ENCODE data around the gene SLFN12L. TPM values are rescaled to one million over a fixed set of nuclear protein-coding genes. Genes with fewer than 3 reads are reported as not detected.

The SLFN12L gene
- total and polyA plus RNA-seq, 3 donors from 2014 or later: 0.69 to 1.4 (median 1.0) TPM

DNA sequence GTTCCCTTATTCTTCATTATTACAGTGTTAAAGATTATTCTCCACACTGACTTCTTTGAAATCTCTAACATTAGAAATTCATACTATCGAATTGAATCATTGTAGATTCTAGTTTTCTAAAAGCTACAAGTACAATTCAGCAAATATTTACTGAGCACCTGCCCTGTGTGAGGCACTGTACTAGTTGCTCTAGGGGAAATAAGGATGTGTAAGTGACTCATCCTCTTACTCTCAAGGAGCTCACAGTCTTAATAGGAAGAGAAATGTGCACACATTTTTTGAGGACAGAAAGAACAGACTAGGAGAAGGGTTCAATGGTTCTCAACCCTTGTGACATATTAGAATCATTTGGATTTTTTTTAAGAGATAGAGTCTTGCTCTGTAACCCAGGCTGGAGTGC, 7.7 kb upstream of the SLFN12L start:
- Histone ChIP-seq H3K9me3 (no peaks in the 10 kb centered on the region), H3K27me3 (no peaks in the 10 kb centered on the region), H3K4me1 (no peaks in the 10 kb centered on the region), H3K27ac (no peak overlapping the region), H3K4me3 (no peak overlapping the region), H3K36me3 (ENCODE audit: low read depth, missing control alignments) (no peaks in the 10 kb centered on the region)
- WGBS, 2 donors: 85 to 86% methylated on average over 1 of the region's 1 CpG
- TF ChIP-seq, protein P1, sequence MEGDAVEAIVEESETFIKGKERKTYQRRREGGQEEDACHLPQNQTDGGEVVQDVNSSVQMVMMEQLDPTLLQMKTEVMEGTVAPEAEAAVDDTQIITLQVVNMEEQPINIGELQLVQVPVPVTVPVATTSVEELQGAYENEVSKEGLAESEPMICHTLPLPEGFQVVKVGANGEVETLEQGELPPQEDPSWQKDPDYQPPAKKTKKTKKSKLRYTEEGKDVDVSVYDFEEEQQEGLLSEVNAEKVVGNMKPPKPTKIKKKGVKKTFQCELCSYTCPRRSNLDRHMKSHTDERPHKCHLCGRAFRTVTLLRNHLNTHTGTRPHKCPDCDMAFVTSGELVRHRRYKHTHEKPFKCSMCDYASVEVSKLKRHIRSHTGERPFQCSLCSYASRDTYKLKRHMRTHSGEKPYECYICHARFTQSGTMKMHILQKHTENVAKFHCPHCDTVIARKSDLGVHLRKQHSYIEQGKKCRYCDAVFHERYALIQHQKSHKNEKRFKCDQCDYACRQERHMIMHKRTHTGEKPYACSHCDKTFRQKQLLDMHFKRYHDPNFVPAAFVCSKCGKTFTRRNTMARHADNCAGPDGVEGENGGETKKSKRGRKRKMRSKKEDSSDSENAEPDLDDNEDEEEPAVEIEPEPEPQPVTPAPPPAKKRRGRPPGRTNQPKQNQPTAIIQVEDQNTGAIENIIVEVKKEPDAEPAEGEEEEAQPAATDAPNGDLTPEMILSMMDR (IDR thresholded peaks at IDR 0.05): no peak
- TF ChIP-seq POLR2A (IDR thresholded peaks at IDR 0.05): no peak
- intact Hi-C loops (cut with DNase I; ENCODE audit: low total_unique reads): no loop called here
- no peak for DNase-seq

DNA sequence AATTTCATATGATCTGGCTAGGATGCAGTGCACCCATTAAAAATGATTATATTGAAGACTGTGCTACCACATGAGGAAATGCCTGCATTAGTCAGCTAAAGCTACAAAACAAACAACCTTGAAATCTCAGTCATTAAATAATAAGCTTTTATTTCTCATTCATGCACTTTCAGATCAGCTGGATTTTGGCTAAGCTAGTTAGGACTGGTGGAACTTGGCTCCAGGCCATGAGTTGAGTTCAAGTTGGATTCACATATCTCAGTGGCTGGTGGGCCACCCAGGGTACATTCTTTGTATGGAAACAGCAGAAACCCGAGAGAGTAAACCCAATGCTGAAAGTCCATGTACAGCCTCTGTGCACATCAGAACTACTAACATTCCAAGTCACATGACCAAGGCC, 6.4 kb upstream of the SLFN12L start:
- intact Hi-C loops (cut with DNase I; ENCODE audit: low total_unique reads): no loop called here
- WGBS, 2 donors: 46 to 86% methylated on average over 1 of the region's 1 CpG
- no peaks in the 10 kb centered on the region for H3K27me3 ChIP-seq

DNA sequence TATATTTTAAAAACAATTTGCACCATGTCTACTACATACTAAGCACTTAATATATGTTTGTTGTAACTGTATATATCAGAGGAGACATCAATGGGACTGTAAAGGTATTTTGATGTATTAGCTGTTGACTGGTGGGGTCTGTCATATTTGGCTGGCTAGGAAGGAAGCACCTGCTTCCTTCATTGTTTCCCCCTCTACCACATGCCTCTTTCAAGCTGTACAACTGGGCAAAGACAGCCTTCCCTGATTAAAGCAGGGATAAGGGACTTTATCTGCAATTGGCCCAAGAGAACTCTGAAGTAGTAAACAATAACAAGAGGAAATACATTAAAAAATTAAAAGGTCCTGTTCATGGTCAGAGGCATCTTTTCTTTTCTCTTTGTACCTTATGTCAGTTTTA, 5.5 kb upstream of the SLFN12L start:
- Histone ChIP-seq H3K4me3 (no peak overlapping the region), H3K4me1 (peaks cover 8% of the 10 kb centered on the region), H3K27ac (no peak overlapping the region), H3K36me3 (ENCODE audit: low read depth, missing control alignments) (no peaks in the 10 kb centered on the region), H3K27me3 (no peaks in the 10 kb centered on the region), H3K9me3 (no peaks in the 10 kb centered on the region)
- intact Hi-C loops (cut with DNase I; ENCODE audit: low total_unique reads): no loop called here
- no peak for DNase-seq
- no peak for TF ChIP-seq POLR2A (IDR thresholded peaks at IDR 0.05)
- TF ChIP-seq, protein P1 (IDR thresholded peaks at IDR 0.05): no peak

More for the DNA sequence above, 6.4 kb upstream of the SLFN12L start:
- DNase-seq: no peak
- TF ChIP-seq POLR2A (IDR thresholded peaks at IDR 0.05): no peak
- TF ChIP-seq, protein P1 (IDR thresholded peaks at IDR 0.05): no peak
- Histone ChIP-seq H3K4me1 (peaks cover under 1% of the 10 kb centered on the region), H3K4me3 (no peak overlapping the region), H3K27ac (no peak overlapping the region), H3K36me3 (ENCODE audit: low read depth, missing control alignments) (no peaks in the 10 kb centered on the region), H3K9me3 (no peaks in the 10 kb centered on the region)

DNA sequence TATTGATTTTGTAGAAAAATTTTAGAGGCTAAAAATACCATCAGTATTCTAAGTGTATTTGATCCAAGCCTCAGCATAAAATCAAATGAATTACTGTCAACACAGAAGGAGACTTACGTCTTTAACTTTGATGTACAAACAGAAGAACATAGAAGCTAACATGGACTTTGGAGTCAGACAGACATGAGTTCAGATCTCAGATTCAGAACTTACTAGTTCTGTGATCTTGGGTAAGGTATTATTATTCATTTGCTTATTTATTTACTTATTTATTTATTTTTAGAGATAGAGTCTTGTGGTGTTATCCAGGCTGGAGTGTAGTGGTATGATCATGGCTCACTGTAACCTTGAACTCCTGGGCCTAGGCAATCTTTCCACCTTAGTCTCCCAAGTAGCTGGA, 4.0 kb upstream of the SLFN12L start:
- peaks cover 18% of the 10 kb centered on the region for H3K4me1 ChIP-seq
- intact Hi-C loops (cut with DNase I; ENCODE audit: low total_unique reads): no loop called here
- H3K27me3 ChIP-seq: no peaks in the 10 kb centered on the region
- no peaks in the 10 kb centered on the region for H3K36me3 ChIP-seq (ENCODE audit: low read depth, missing control alignments)
- no peak for DNase-seq
- 70 to 75% methylated on average over 1 of the region's 1 CpG for WGBS, 2 donors
- no peaks in the 10 kb centered on the region for H3K9me3 ChIP-seq
- TF ChIP-seq, protein P1 (IDR thresholded peaks at IDR 0.05): no peak
- no peak overlapping the region for H3K4me3 ChIP-seq
- peak overlapping the region; percentile 39 for H3K27ac ChIP-seq

DNA sequence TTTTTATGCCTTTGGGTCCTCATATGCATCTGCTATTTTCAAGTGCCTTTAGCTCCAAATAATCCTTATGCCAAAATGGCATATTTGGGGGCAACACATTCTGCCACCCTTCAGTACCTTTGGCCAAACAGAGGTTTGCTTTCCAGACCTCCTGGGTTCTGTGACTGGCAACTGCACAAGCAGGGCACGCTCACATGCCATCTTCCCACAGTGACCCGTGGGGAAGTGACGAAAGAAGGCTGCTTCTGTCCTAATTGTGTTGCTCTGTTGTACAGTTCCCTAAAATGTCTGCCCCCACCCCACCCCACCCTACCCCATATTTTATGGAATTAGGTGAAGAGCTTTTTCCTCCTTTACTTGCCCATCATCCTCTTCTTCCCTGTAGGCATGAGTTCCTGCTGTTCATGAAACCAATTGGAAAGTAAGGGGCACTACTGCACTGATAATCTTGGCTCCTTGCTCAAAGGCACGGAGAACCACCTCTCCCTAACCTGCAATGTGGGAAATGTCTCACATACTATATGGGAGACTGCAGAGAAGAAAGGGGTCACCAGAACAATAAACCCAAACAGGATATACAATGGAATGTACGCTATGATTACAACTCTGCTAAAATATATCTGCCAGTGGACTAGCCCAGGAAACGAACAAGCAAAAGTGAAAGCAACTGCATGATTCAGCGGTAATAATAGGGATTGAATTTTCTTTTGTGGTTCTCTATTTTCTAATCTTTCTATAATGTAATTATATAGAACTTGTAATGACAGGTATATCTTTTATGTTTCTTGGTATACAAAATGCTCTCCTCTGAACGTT, 3.3 kb upstream of the SLFN12L start:
- 60 to 70% methylated on average over 8 of the region's 8 CpGs for WGBS, 2 donors
- intact Hi-C loops (cut with DNase I; ENCODE audit: low total_unique reads): no loop called here
- Histone ChIP-seq H3K4me1 (peaks cover 18% of the 10 kb centered on the region), H3K9me3 (no peaks in the 10 kb centered on the region), H3K4me3 (peak overlapping the region in 1 of 2 donors; percentile 24), H3K27me3 (no peaks in the 10 kb centered on the region), H3K36me3 (ENCODE audit: low read depth, missing control alignments) (no peaks in the 10 kb centered on the region), H3K27ac (peak overlapping the region; percentile 39)
- TF ChIP-seq, protein P1 (IDR thresholded peaks at IDR 0.05): no peak
- TF ChIP-seq POLR2A (IDR thresholded peaks at IDR 0.05): no peak
- peak; percentile 36 for DNase-seq

Data from testis (tissue), 3 donors.